WTC11 (cell line): ENCODE measurements around the gene COBLL1. TPM values are rescaled to one million over a fixed set of nuclear protein-coding genes. Genes with fewer than 3 reads are reported as not detected.

Experiments used
- ATAC-seq: fragments of 200-7000 bp; cut with Tn5 transposase; 2 replicates; pipeline ENCODE4 v1.10.0; 2021; ENCODE audit warnings: mild to moderate bottlenecking, moderate library complexity
- CTCF ChIA-PET: fragments of 300-600 bp; sonication (Branson Sonifier 250); formaldehyde crosslinking; loops from one replicate; lab custom pipeline; 2021; ENCODE audit warnings: antibody characterized with exemption; lab: Charles Lee
- POLR2A ChIA-PET: fragments of 350-600 bp; sonication (Branson Sonifier 250); formaldehyde crosslinking; loops from one replicate; lab custom pipeline; 2021; ENCODE audit warnings: antibody characterized with exemption; lab: Charles Lee
- DNase-seq: peaks from one replicate; pipeline ENCODE4 v3.0.0; 2021; ENCODE audit warnings: low spot score
- H3K27ac Mint-ChIP-seq: 2 replicates; pipeline ENCODE4 v1.8.0; 2021; ENCODE audit warnings: mixed read lengths
- H3K27me3 Mint-ChIP-seq: 2 replicates; pipeline ENCODE4 v1.8.0; 2021; ENCODE audit warnings: low read depth, mild to moderate bottlenecking, moderate library complexity, mixed read lengths
- H3K36me3 Mint-ChIP-seq: 2 replicates; pipeline ENCODE4 v1.8.0; 2021; ENCODE audit warnings: mixed read lengths
- H3K4me1 Mint-ChIP-seq: 2 replicates; pipeline ENCODE4 v1.8.0; 2022; ENCODE audit warnings: mixed read lengths
- H3K4me3 Mint-ChIP-seq: 2 replicates; pipeline ENCODE4 v1.8.0; 2021; ENCODE audit warnings: mild to moderate bottlenecking, moderate library complexity, mixed read lengths
- H3K9me3 Mint-ChIP-seq: 2 replicates; pipeline ENCODE4 v1.8.0; 2021; ENCODE audit warnings: mixed read lengths
- ETV6 ChIP-seq: sonication (generic); formaldehyde crosslinking; IDR thresholded peaks from 2 replicates; pipeline ENCODE4 v1.8.1; 2022; ENCODE audit warnings: mild to moderate bottlenecking, missing genetic modification reagents
- FOXJ3 ChIP-seq: sonication (generic); formaldehyde crosslinking; IDR thresholded peaks from 2 replicates; pipeline ENCODE4 v1.9.0; 2021; ENCODE audit warnings: missing genetic modification reagents, mild to moderate bottlenecking, borderline replicate concordance
- FOXK1 ChIP-seq: sonication (generic); formaldehyde crosslinking; IDR thresholded peaks from 2 replicates; pipeline ENCODE4 v1.8.0; 2022; ENCODE audit warnings: mild to moderate bottlenecking, moderate library complexity, missing genetic modification reagents
- FOXP1 ChIP-seq: sonication (generic); formaldehyde crosslinking; IDR thresholded peaks from 2 replicates; pipeline ENCODE4 v1.8.0; 2022; ENCODE audit warnings: missing genetic modification reagents, mild to moderate bottlenecking, moderate library complexity, borderline replicate concordance
- NFE2L1 ChIP-seq: sonication (generic); formaldehyde crosslinking; IDR thresholded peaks from 2 replicates; pipeline ENCODE4 v1.8.1; 2023; ENCODE audit warnings: missing genetic modification reagents
- NFYB ChIP-seq: sonication (generic); formaldehyde crosslinking; conservative IDR thresholded peaks from 2 replicates; pipeline ENCODE4 v1.8.0; 2022; ENCODE audit warnings: low read depth, missing genetic modification reagents
- ZNF138 ChIP-seq: sonication (generic); formaldehyde crosslinking; conservative IDR thresholded peaks from 2 replicates; pipeline ENCODE4 v1.8.1; 2022; ENCODE audit warnings: mild to moderate bottlenecking, moderate library complexity, missing genetic modification reagents
- ZNF263 ChIP-seq: sonication (generic); formaldehyde crosslinking; IDR thresholded peaks from 2 replicates; pipeline ENCODE4 v1.8.1; 2022; ENCODE audit warnings: low read depth, mild to moderate bottlenecking, moderate library complexity, missing genetic modification reagents
- ZNF416 ChIP-seq: fragments of 250-450 bp; sonication (Bioruptor Pico); IDR thresholded peaks from 2 replicates; pipeline ENCODE4 v1.9.0; 2021; ENCODE audit warnings: mild to moderate bottlenecking, inconsistent platforms
- ZNF671 ChIP-seq: fragments of 250-450 bp; sonication (Bioruptor Pico); IDR thresholded peaks from 2 replicates; pipeline ENCODE4 v1.8.0; 2021; ENCODE audit warnings: mild to moderate bottlenecking
- total RNA-seq: library from RNA; stranded (reverse); gene quantifications from 3 replicates; pipeline ENCODE4 v1.2.3, GENCODE V29; 2021
- TF ChIP-seq, protein P1 (sequence below): sonication (generic); formaldehyde crosslinking; IDR thresholded peaks from 2 replicates; pipeline ENCODE4 v1.8.0; 2023; ENCODE audit warnings: mild to moderate bottlenecking, missing genetic modification reagents
- TF ChIP-seq, protein P2 (sequence below): sonication (generic); formaldehyde crosslinking; IDR thresholded peaks from 2 replicates; pipeline ENCODE4 v1.8.1; 2023; ENCODE audit warnings: mild to moderate bottlenecking, moderate library complexity, missing genetic modification reagents
- TF ChIP-seq, protein P3 (sequence below): sonication (generic); formaldehyde crosslinking; IDR thresholded peaks from 2 replicates; pipeline ENCODE4 v1.8.1; 2023; ENCODE audit warnings: mild to moderate bottlenecking, missing genetic modification reagents, borderline replicate concordance
- TF ChIP-seq, protein P4 (sequence below): sonication (generic); formaldehyde crosslinking; IDR thresholded peaks from 2 replicates; pipeline ENCODE4 v1.8.1; 2023; ENCODE audit warnings: mild to moderate bottlenecking, missing genetic modification reagents, moderate library complexity
- TF ChIP-seq, protein P5 (sequence below): fragments of 250-450 bp; sonication (Bioruptor Pico); IDR thresholded peaks from 2 replicates; pipeline ENCODE4 v1.8.0; 2021; ENCODE audit warnings: mild to moderate bottlenecking
- TF ChIP-seq, protein P6 (sequence below): sonication (generic); formaldehyde crosslinking; IDR thresholded peaks from 2 replicates; pipeline ENCODE4 v1.8.0; 2022; ENCODE audit warnings: mild to moderate bottlenecking, missing genetic modification reagents

The COBLL1 gene
- total RNA-seq, 1 experiment from 2014 or later: 5.8 TPM

DNA sequence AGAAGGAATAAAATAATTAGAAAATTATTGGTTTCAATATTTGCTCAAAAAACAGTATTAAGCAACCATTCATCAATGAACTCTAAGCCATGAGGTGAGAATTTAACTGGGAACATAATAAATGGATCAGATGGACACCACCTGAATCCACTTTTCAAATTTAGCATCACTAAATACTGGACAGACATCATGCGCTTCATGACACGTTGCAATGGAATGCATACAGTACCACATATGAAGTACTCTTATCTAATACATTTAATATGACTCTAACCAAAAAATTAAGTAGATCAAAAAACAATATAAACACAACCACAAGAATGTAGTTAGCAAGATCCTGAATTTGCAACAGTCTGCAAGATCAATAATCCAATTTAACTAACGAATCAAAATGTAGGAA is 76.6 kb downstream of the COBLL1 start:
- TF ChIP-seq FOXP1: no peak
- TF ChIP-seq, protein P1, sequence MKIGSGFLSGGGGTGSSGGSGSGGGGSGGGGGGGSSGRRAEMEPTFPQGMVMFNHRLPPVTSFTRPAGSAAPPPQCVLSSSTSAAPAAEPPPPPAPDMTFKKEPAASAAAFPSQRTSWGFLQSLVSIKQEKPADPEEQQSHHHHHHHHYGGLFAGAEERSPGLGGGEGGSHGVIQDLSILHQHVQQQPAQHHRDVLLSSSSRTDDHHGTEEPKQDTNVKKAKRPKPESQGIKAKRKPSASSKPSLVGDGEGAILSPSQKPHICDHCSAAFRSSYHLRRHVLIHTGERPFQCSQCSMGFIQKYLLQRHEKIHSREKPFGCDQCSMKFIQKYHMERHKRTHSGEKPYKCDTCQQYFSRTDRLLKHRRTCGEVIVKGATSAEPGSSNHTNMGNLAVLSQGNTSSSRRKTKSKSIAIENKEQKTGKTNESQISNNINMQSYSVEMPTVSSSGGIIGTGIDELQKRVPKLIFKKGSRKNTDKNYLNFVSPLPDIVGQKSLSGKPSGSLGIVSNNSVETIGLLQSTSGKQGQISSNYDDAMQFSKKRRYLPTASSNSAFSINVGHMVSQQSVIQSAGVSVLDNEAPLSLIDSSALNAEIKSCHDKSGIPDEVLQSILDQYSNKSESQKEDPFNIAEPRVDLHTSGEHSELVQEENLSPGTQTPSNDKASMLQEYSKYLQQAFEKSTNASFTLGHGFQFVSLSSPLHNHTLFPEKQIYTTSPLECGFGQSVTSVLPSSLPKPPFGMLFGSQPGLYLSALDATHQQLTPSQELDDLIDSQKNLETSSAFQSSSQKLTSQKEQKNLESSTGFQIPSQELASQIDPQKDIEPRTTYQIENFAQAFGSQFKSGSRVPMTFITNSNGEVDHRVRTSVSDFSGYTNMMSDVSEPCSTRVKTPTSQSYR (CRISPR knock-in tag): no peak
- TF ChIP-seq, protein P2, sequence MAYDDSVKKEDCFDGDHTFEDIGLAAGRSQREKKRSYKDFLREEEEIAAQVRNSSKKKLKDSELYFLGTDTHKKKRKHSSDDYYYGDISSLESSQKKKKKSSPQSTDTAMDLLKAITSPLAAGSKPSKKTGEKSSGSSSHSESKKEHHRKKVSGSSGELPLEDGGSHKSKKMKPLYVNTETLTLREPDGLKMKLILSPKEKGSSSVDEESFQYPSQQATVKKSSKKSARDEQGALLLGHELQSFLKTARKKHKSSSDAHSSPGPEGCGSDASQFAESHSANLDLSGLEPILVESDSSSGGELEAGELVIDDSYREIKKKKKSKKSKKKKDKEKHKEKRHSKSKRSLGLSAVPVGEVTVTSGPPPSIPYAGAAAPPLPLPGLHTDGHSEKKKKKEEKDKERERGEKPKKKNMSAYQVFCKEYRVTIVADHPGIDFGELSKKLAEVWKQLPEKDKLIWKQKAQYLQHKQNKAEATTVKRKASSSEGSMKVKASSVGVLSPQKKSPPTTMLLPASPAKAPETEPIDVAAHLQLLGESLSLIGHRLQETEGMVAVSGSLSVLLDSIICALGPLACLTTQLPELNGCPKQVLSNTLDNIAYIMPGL (CRISPR knock-in tag): no peak
- no peak for TF ChIP-seq ZNF138 (CRISPR knock-in tag)
- no peak for TF ChIP-seq ZNF416
- TF ChIP-seq ZNF263 (CRISPR knock-in tag): no peak
- TF ChIP-seq, protein P3, sequence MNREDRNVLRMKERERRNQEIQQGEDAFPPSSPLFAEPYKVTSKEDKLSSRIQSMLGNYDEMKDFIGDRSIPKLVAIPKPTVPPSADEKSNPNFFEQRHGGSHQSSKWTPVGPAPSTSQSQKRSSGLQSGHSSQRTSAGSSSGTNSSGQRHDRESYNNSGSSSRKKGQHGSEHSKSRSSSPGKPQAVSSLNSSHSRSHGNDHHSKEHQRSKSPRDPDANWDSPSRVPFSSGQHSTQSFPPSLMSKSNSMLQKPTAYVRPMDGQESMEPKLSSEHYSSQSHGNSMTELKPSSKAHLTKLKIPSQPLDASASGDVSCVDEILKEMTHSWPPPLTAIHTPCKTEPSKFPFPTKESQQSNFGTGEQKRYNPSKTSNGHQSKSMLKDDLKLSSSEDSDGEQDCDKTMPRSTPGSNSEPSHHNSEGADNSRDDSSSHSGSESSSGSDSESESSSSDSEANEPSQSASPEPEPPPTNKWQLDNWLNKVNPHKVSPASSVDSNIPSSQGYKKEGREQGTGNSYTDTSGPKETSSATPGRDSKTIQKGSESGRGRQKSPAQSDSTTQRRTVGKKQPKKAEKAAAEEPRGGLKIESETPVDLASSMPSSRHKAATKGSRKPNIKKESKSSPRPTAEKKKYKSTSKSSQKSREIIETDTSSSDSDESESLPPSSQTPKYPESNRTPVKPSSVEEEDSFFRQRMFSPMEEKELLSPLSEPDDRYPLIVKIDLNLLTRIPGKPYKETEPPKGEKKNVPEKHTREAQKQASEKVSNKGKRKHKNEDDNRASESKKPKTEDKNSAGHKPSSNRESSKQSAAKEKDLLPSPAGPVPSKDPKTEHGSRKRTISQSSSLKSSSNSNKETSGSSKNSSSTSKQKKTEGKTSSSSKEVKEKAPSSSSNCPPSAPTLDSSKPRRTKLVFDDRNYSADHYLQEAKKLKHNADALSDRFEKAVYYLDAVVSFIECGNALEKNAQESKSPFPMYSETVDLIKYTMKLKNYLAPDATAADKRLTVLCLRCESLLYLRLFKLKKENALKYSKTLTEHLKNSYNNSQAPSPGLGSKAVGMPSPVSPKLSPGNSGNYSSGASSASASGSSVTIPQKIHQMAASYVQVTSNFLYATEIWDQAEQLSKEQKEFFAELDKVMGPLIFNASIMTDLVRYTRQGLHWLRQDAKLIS (CRISPR knock-in tag): no peak
- TF ChIP-seq, protein P4, sequence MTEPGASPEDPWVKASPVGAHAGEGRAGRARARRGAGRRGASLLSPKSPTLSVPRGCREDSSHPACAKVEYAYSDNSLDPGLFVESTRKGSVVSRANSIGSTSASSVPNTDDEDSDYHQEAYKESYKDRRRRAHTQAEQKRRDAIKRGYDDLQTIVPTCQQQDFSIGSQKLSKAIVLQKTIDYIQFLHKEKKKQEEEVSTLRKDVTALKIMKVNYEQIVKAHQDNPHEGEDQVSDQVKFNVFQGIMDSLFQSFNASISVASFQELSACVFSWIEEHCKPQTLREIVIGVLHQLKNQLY (CRISPR knock-in tag): no peak
- TF ChIP-seq FOXK1 (CRISPR knock-in tag): no peak
- TF ChIP-seq, protein P5, sequence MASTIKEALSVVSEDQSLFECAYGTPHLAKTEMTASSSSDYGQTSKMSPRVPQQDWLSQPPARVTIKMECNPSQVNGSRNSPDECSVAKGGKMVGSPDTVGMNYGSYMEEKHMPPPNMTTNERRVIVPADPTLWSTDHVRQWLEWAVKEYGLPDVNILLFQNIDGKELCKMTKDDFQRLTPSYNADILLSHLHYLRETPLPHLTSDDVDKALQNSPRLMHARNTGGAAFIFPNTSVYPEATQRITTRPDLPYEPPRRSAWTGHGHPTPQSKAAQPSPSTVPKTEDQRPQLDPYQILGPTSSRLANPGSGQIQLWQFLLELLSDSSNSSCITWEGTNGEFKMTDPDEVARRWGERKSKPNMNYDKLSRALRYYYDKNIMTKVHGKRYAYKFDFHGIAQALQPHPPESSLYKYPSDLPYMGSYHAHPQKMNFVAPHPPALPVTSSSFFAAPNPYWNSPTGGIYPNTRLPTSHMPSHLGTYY (CRISPR knock-in tag): no peak
- no peak for TF ChIP-seq ETV6 (CRISPR knock-in tag)
- no peak for TF ChIP-seq NFE2L1
- TF ChIP-seq NFYB: no peak
- TF ChIP-seq, protein P6, sequence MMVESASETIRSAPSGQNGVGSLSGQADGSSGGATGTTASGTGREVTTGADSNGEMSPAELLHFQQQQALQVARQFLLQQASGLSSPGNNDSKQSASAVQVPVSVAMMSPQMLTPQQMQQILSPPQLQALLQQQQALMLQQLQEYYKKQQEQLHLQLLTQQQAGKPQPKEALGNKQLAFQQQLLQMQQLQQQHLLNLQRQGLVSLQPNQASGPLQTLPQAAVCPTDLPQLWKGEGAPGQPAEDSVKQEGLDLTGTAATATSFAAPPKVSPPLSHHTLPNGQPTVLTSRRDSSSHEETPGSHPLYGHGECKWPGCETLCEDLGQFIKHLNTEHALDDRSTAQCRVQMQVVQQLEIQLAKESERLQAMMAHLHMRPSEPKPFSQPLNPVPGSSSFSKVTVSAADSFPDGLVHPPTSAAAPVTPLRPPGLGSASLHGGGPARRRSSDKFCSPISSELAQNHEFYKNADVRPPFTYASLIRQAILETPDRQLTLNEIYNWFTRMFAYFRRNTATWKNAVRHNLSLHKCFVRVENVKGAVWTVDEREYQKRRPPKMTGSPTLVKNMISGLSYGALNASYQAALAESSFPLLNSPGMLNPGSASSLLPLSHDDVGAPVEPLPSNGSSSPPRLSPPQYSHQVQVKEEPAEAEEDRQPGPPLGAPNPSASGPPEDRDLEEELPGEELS (CRISPR knock-in tag): no peak
- TF ChIP-seq FOXJ3 (CRISPR knock-in tag): no peak
- no peak for TF ChIP-seq ZNF671 (CRISPR knock-in tag)
- Mint-ChIP-seq H3K9me3 (no peaks in the 10 kb centered on the region), H3K36me3 (no peaks in the 10 kb centered on the region), H3K27ac (no peak overlapping the region), H3K4me1 (no peaks in the 10 kb centered on the region), H3K4me3 (no peak overlapping the region), H3K27me3 (no peaks in the 10 kb centered on the region)
- ATAC-seq: no peak
- ChIA-PET CTCF (no interaction called here), POLR2A (no interaction called here)
- DNase-seq: no peak
